Epithelial cell of proximal tubule (primary cell): Measurements from ENCODE around the gene TAF15. TPM values are rescaled to one million over a fixed set of nuclear protein-coding genes. Genes with fewer than 3 reads are reported as not detected.

Source experiments
- DNase-seq: peaks from one replicate; pipeline ENCODE4 v3.0.0-alpha.2; 2011; ENCODE audit warnings: low read depth
- H3K4me3 ChIP-seq: 2 replicates; pipeline ENCODE4 v1.5.1; 2011; ENCODE audit warnings: low read depth, mild to moderate bottlenecking, low read length
- total RNA-seq: library from RNA; depleted of rRNA; stranded (reverse); fragments of >200 nt; gene quantifications from 2 replicates; pipeline ENCODE4 v1.2.3, GENCODE V29; 2015
- TF ChIP-seq, protein P1 (sequence below): conservative IDR thresholded peaks from 2 replicates; pipeline ENCODE4 v1.5.1; 2012; ENCODE audit warnings: low read depth, mild to moderate bottlenecking, low read length

The TAF15 gene
- total RNA-seq, 1 donor from 2014 or later: 17.3 TPM

DNA sequence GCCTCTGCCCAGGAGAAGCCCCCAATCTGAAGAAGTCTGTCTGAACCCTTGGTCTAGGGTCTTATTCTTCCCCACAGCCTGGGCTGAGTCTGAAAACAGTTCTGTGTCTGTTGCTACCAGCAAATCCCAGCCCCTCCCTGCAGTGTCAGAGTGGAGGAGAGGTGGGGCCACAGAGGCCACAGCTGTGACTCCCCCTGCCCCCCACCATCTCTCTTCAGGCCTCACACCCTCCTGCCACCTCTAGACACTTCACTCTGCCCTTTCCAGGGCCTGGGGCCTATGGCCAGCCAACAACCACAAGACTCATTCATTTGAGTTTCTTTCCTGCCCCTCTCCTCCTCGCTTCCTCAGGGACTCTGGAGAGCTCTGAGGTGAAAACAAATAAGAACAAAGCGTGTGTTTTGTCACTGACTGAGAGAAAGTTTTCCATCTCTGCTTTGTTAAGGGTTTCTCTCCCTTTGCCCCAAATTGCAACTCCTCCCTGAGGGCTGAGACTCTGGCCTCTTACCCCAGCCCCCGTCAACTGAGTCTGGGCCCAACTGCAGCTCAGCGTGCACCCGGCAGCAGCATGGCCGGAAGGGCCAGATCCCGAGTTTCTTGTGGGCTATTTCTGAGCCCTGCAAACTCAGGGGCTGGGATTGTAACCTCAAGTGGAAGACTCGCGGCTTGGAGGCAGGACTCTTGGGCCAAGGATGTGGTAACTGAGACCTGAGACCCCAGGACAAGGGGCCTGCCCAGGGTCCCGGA, 35.4 kb upstream of the TAF15 start:
- TF ChIP-seq, protein P1, sequence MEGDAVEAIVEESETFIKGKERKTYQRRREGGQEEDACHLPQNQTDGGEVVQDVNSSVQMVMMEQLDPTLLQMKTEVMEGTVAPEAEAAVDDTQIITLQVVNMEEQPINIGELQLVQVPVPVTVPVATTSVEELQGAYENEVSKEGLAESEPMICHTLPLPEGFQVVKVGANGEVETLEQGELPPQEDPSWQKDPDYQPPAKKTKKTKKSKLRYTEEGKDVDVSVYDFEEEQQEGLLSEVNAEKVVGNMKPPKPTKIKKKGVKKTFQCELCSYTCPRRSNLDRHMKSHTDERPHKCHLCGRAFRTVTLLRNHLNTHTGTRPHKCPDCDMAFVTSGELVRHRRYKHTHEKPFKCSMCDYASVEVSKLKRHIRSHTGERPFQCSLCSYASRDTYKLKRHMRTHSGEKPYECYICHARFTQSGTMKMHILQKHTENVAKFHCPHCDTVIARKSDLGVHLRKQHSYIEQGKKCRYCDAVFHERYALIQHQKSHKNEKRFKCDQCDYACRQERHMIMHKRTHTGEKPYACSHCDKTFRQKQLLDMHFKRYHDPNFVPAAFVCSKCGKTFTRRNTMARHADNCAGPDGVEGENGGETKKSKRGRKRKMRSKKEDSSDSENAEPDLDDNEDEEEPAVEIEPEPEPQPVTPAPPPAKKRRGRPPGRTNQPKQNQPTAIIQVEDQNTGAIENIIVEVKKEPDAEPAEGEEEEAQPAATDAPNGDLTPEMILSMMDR: no peak
- no peak for DNase-seq
- H3K4me3 ChIP-seq: no peak overlapping the region

DNA sequence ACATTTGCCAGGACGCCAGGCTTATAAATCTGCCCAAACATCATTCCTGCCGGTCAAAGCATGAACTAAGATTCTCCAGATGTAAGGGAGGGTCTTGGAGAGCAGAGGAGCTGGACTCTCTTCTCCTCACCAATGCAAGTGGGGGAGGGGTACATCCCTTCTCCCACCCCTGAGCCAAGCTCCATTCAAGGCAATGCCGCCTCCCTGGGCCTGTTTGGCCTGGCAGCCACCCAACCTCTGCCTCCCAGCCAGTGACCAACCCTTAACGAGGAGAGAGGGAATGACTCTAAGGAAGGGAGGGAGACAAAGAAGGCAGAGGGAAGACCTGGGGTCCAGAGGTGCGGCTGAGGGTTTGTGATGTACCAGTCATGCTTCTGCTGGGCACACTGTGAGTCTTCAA, 34.8 kb upstream of the TAF15 start:
- no peak for DNase-seq
- no peak overlapping the region for H3K4me3 ChIP-seq
- TF ChIP-seq, protein P1: no peak

DNA sequence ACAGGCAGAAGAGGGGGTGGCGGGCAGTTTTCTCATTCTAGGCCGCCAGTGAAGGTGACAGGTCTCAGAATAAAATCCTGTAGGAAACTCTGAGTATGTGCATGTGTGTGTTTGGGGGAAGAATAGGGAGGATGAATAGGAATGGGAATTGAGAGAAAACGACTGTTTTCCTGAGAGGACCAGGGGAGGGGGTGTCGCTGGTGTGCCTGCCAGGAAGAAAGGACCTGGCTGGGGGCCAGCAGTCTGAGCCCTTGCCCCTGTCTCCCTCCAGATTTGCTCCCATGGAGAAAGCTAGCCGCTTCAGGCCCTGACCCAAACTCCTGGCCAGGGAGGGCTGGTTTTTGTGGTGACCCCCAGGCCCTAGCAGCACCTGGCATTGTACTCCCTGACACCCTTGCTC, 34.2 kb upstream of the TAF15 start:
- H3K4me3 ChIP-seq: no peak overlapping the region
- TF ChIP-seq, protein P1: no peak
- DNase-seq: no peak

DNA sequence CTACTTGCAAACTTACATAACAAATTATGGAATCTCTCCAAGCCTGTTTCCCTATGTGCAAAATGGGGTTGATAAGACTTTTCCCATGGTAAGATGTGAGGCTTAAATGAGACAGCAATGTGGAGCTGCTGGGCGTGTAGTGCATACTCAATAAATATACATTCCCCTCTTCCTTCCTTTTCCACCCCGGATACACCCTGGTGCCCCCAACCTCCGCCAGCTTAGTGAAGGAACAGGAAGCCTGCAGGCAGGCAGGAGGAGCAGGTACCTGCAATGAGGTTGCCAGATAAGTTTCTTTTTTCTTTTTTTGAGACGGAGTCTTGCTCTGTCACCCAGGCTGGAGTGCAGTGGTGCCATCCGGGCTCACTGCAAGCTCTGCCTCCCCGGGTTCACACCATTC, 33.7 kb upstream of the TAF15 start:
- H3K4me3 ChIP-seq: no peak overlapping the region
- DNase-seq: no peak
- TF ChIP-seq, protein P1: no peak

DNA sequence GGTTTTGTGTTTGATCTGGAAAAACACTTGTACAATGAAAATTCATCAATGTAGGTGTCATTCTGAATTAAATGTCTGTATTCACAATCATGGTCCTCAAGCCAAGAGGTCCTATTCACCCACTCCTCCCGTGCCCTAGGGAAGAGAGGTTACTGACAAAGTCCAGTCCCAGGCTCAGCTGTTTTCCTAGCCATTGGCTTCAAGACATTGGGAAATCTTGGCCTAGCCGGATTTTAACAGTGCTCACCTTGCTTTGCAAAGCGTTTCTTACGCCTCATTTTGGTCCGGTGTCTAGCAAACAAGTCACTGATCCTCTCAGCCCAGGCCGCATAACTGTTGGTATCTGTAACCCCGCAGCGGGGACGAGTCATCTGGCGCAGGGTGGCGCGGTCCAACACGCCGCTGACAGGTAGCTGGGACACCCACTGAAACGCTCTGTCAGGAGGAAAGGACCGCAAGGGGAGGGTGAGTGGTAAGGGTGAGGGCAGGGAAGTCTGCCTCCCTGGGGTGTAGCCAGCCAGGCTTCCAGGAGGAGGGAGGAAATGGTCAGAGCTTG, 30.6 kb upstream of the TAF15 start:
- DNase-seq: no peak

DNA sequence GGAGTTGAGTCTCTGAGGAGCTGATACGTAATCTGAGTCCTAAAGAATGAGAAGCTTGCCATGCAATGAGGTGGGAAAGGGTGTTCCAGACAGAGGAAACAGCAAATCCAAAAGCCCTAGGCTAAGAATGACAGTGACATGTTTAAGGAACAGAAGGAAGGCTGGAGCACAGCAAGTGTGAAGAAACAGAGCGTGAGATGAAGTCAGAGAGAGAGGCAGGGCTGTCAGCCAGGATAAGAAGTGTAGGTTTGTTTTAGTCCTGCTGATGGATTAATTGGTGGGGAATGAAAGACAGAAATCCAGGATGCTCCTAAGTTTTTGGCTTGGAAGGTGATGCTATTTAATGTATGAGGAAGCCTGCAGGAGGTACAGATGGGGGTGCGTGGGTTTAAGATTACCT, 28.3 kb upstream of the TAF15 start:
- no peak overlapping the region for H3K4me3 ChIP-seq
- DNase-seq: no peak
- TF ChIP-seq, protein P1: no peak

More for the DNA sequence above, 30.6 kb upstream of the TAF15 start:
- TF ChIP-seq, protein P1: no peak
- no peak overlapping the region for H3K4me3 ChIP-seq

DNA sequence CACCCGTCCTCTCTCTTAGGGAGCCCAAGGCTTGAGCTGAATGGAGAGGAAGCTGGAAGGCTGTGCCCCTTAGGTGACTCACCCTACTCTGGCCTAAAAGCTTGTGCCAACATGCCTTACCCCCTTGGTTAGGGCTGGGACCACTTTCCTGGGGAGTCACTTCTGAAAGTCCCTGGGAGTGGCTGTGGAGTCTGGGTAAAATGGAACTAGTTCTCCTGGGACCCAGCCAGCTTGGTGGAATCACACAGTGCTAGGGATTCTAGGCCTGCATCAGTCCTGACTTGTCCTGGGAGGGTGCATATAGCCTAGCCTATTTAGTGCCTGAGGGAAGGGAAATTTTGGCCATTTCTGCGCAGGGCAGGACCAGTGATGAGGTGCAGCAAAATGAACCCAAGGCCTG, 24.4 kb upstream of the TAF15 start:
- no peak overlapping the region for H3K4me3 ChIP-seq
- TF ChIP-seq, protein P1: no peak
- no peak for DNase-seq
